Stimulated activated CD4-positive, alpha-beta T cell treated with anti-CD3 and anti-CD28 coated beads, Interleukin-15, amount 100 ng/mL, for 24 hours (primary cell): ENCODE data around the gene PABPC1L.

Experiments used
- DNase-seq: peaks from one replicate; pipeline ENCODE4 v3.0.0-alpha.2; 2020

Gene PABPC1L

DNA sequence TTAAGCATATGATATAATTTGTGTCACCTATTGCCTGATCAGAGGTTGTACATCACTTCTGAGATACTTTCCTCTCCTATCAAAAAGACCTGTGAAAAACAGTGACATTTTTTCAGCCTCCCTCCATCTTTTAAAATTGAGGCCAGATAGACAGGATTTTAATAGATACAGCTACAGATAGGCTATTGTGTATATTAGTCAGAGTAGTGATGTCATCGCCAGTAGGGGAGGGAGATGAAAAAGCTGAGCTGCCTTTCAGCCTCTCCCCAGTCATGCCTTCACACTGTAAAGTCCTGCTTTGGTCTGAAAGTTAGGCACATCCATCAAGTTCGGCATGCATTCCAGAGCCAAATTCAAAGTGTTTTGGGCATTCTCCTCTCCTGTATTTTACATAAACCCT is 7.9 kb upstream of the PABPC1L start:
- no peak for DNase-seq

DNA sequence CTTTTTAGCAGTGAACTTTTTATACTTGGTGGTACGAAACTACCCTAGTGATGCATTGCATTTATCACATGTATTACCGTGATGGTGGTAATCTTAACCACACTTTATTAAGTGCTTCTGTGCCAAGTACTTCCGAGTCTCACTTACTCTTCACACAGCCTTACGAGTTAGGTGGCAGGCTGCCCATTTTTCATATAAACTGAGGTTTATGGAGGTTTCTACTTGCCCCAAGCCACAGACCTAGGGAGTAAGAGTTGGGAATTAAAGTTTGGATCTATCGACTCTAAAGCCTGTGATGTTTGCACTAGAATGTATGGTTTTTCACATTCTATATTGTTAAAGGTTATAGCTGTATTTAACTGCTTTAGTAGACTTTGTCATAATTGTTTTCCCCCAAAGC is 5.5 kb upstream of the PABPC1L start:
- DNase-seq, result no peak

DNA sequence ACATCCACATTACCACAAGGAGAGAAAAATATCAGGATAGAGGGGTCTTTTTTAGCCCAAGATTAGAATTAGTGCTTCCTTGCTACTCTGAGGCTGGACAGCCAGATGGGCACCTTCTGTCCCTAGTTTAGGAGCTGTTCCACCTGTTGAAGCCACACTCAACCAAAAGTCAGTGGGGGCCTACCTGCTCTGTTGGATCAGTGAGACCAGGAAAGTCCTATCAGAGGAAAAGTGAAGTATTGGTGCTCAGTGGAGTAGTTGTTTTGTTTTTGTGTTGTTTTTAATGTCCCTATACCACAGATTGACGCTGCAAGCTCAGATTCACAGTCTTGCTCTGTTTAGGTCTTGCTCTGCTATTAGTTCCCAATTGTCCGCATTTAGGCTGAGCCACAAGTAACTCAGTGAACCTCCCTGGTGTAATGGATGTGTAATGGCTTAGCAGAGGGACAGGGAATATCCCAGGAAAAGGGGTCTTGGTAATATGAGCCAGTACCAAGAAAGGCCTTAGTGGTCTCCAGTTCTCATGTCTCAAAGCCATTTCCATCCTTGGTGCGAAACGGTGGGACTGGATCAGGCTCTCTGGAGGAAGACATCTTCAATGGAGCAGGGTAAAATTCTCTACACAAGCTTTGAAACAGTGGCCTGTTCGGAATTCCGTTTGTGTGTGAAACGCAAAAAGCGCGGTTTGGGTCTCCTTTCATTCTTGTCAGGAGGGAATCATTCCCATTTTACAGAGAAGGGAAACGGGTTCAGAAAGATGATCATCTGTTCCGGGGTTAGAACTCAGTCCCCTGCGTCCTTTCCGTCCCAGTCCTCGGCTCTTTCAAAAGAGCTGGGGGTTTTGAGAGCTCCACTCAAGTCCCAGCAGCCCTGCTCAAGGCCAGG is 631 bp upstream of the PABPC1L start:
- DNase-seq, result no peak

DNA sequence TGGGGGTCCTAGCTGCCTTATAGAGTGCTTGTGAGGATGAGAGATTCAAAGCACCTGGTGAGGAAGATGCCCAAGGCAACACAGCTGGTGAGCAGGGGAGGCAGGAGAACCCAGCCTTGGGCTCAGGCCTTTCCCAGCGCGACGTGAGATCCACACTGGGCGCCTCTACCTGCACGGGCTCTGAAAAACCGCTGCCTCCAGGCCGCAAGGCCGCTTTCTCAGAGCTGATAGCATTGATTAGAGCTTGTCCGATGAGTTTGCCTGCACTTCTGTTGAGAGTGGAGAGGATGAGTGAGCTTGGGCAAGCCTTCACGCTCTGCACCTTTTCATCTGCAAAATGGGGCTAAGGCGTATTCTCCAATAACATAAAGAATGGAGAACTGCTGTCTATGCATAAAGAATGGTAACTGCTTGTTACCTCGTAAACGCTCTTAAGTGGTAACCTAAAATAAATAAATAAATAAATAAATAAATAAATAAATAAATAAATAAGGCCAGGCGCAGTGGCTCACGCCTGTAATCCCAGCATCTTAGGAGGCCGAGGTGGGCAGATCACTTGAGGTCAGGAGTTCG is 916 bp downstream of the PABPC1L start:
- DNase-seq, result no peak

DNA sequence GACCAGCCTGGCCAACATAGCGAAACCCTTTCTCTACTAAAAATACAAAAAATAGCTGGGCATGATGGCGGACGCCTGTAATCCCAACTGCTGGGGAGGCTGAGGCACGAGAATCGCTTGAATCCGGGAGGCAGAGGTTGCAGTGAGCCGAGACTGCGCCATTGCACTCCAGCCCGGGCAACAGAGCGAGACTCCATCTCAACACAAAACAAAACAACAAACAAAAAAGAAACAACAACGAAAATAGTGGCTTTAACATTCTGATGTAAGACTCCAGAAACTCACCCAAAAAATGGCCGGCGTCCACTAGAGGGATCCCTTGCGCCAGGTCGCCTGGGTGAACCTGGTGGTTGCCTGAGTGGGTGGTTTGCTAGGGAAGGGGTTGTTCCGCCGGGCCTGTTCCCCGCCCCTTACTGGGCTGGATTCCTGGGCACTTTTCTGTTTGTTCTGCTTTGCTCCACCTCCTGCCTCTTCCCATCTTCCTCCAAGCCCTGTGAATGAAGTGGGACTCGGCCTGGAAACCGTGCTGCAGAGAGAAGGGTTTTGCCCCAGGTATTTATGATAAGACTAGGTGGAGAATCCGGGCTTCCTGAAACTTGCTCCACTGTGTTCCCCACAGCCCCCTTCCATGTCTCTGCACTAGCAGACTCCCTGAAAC is 1.5 kb downstream of the PABPC1L start:
- DNase-seq, result peak; percentile 73

DNA sequence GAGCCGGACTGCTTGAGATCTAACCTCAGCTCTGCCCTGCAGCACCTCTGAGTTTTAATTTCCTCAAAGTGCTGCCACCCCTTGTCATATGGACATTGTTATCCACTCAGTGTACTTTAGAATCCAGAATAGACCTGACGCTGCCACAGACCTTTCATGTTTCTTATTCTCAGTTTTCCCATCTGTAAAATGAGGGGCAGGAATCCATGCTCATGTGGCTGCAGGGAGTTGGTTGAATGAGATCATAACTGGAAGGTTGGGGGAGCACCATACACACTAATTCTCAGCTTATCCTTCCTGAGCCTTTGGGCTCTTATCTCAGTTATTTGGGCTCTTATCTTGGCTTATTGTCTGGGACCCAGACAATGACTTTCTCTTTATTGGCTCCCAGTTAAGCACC is 2.3 kb downstream of the PABPC1L start:
- no peak for DNase-seq

DNA sequence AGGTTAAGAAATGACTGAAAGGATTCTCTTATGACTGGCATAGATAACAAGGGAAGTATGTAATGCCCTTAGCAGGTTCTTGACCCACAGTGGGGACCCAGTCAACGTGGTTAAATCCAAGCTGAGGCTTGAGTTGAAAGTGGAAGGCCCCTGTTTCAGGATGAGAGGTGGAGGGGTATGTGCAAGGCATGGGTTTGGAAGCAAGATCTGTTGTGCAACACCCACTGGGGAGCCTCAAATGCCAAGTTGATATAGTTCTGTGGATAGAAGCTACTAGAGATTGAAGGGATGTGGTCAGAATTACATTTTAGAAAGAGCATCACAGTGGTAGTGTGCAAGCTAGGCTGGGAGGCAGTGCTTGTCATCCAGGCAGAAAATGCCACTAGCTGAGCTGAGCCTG is 5.1 kb downstream of the PABPC1L start:
- no peak for DNase-seq

DNA sequence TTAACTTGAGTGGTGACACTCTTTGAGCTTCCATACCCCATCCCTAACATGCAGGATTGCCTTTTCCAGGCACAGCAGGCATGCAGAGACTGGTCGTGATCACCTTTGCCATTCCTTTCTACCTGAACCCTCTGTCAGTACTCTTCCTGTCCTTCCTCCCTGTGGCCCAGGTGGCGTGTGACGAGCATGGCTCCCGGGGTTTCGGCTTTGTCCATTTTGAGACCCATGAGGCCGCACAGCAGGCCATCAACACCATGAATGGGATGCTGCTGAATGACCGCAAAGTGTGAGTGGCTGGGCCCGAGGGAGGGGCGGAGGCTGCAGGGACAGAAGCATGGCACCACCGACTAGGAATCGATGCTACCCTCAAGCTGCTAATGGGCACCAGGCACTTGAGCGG is 6.7 kb downstream of the PABPC1L start:
- no peak for DNase-seq

DNA sequence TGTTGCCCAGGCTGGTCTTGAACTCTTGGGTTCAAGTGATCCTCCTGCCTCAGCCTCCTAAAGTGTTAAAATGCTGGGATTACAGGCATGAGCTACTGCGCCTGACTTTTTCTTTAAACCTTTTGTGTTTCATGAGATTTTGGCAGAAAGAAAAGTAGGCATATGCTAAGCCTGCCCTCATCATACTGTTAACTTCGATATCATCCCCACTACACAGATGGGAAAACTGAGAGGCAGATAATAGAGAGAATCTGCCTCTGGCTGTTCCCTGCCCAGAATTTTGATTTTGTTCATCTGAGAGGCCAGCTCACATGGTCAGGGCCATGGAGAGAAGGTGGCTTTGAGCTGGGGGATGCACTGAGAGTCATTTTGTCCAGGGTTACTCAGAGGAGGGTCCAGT is 7.5 kb downstream of the PABPC1L start:
- DNase-seq, result no peak

DNA sequence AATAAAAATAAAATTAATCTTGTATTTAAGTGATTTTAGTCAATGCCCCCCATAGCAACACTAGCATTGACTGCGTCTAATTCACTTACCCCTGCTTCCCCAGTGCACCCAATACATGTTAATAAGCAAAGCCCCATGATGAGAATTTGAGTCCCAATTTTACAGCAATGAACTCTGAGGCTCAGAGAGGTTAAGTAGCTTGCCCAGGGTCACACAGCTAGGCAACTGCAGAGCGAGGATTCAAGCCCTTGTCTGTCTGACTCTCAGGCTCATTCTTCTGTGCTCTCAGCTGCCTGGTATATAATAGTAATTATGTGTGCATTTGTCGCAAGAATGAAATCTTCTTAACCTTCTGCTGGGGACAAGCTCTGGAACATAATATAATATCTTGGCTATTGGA is 8.5 kb downstream of the PABPC1L start:
- DNase-seq, result no peak

DNA sequence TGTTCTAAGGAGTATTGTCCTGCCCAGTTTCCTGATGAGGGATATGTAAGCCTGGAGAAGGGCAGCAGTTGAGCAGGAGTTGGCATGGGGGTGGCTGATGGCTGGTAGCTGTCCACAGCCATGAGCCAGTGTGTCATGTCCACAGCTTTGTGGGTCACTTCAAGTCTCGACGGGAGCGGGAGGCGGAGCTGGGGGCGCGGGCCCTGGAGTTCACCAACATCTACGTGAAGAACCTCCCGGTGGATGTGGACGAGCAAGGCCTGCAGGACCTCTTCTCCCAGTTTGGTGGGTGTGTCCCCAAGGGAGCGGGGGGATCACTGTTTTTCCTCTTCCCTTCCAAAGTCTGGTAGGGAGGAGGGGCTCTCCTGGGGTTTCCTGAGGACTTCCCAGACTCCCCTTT is 8.9 kb downstream of the PABPC1L start:
- DNase-seq, result no peak

DNA sequence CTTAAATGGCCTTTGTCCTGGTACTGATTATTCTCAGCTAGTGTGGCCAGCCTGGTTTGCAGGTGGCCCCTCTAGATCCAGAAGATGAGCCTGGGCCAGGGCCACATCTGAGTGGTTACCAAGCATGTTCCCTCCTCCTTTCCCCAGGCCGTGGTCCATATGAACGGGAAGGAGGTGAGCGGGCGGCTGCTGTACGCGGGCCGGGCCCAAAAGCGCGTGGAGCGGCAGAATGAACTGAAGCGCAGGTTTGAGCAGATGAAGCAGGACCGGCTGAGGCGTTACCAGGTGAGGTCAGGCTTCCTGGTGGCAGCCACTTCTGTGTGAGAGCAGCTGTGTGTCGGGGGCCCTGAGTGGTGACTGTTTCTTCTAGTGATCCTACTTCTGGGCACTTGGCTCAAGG is 11.6 kb downstream of the PABPC1L start:
- DNase-seq, result no peak

DNA sequence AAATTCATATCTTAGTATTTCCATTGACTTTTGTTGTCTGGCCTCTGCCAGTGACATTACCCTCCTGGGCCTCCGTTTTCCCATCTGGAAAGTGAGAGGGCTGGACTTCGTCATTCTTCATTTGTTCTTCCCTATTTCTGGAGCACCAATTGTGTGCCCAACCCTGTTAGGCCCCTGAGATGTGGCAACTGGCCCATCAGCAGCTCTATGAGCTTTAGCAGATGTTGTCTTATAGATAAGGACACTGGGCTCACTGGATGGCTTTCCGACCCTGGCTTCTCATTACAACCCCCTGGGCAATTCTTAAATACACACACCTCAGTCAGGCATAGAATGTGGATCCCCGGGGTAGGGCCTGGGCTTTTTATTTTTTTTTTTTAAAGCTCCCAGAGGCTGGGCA is 14.7 kb downstream of the PABPC1L start:
- DNase-seq, result no peak

DNA sequence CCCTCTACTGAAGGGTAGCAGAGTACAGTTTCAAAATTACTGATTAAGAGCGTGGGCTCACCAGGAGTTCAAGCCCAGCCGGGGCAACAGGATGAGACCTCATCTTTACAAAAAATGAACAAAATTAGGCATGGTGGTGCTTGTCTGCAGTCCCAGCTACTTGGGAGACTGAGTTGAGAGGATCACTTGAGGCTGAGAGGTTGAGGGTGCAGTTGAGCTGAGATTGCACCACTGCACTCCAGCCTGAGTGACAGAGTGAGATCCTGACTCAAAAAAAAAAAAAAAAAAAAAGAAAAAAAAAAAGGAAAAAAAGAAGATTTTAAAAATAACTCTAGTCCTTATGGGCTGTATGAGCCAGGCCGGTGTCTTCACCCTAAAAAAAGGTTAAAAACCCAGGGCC is 18.7 kb downstream of the PABPC1L start:
- DNase-seq, result no peak

DNA sequence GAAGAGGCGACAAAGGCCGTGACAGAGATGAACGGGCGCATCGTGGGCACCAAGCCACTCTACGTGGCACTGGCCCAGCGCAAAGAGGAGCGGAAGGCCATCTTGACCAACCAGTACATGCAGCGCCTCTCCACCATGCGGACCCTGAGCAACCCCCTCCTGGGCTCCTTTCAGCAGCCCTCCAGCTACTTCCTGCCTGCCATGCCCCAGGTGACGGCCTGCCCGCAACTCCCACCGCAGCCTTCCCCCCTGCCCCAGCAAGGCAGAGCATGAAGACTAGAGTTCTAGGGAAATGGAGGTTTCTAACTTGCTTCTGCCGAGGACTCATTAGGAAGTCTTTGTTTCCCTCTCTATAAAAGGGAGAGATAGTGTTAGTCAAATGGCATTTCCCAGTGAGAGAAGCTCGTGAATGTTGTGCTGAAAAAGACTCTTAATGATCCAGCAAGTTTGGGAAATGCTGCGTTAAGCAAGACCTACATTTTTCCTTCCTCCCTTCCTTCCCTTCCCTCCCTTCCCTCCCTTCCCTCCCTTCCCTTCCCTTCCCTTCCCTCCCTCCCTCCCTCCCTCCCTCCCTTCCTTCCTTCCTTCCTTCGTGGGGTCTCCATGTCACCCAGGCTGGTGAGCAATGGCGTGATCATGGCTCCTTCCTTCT is 20.8 kb downstream of the PABPC1L start:
- DNase-seq, result no peak

DNA sequence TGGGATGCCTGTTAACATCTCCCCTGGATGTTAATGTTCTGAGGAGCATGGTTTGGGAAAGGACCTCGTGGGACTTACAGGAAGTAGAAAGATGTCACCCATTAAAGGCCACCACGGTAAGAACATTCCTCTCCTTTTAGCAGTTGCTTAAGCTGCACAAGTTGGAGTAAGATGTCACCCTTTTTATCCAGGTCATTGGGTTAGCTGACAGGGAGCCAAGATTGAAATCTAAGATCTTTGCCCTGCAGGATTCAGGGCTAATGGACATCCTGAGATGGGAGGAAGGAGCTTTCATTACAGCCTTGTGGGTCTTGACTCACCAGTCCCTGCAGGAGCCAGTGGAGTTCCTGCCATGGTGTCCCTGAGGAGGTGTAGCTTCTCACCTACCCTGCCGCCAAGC is 22.1 kb downstream of the PABPC1L start:
- no peak for DNase-seq

DNA sequence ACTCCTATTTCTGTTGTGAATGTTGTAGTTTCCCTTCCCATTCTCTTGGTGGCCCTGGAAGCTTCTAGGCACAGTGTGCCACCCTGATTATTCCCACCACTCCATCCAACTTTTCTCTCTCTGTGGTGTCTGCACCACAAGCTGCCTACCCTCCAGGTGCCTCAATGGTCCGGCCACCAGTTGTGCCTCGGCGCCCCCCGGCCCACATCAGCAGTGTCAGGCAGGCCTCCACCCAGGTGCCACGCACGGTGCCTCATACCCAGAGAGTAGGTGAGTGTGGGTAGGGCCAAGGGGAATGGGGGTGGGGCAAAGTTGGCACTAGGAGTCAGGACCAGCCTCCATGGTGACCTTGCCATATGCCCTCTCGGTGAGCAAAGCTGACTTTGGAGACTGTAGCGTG is 23.1 kb downstream of the PABPC1L start:
- DNase-seq, result no peak

DNA sequence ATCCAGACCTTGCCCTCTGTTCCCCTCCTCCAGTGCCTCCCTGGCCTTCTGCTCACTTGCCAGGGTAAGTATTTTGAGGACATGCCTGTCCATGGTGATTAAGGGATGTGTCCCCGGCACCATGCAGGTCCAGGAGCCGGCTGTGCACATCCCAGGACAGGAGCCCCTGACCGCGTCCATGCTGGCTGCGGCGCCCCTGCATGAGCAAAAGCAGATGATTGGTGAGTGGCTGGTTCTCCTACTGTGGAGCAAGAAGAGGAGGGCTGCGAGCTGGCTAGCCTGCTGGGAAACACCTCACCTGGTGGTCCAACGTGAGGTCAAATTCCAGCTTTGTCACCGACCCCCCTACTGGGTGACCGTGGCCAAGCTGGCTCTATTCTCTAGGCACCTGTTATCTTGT is 26.6 kb downstream of the PABPC1L start:
- no peak for DNase-seq

DNA sequence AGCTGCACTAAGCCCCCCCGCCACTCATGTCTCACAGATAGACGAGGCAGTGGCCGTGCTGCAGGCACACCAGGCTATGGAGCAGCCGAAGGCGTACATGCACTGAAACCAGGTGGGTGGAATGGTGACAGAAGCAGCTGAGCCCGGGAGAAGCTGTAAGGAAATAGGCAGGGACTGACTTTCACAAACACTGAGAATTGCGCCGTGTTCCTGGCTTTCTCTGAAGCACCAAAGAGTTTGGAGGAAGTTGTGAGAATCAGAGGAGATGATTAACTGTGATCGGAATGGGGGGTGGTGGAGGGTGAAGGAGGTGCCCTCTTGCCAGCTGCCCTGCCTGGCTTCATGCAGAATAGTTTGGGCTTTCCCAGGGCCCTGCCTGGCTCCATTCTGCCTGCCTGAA is 28.8 kb downstream of the PABPC1L start:
- DNase-seq, result no peak

DNA sequence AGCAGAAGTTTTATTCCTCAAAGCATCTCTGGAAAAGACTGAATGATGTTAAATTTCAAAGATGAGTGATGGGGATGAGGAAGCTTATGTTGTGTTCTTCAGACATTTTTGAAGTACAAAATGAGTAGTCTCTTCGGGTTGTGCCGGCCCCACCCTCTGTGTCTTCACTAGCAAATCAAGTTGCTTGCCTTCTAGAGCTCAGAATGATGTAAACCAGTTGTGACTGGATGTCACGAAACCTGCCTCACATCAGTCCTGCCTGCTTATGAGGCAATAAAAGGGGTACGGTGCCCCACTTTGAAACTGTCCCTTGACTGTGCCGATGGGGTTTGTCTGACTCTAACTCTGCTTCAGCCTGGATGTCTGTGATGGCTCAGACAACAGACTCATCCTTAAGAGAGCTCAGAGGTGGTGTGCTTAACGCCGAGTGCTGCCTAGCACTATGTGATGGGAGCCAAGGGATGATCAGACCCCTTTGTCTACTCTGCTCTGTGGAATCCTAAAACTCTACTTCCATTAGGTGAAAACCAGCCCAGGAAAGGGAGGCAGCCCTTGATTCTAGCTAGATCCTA is 31.3 kb downstream of the PABPC1L start:
- DNase-seq, result no peak

DNA sequence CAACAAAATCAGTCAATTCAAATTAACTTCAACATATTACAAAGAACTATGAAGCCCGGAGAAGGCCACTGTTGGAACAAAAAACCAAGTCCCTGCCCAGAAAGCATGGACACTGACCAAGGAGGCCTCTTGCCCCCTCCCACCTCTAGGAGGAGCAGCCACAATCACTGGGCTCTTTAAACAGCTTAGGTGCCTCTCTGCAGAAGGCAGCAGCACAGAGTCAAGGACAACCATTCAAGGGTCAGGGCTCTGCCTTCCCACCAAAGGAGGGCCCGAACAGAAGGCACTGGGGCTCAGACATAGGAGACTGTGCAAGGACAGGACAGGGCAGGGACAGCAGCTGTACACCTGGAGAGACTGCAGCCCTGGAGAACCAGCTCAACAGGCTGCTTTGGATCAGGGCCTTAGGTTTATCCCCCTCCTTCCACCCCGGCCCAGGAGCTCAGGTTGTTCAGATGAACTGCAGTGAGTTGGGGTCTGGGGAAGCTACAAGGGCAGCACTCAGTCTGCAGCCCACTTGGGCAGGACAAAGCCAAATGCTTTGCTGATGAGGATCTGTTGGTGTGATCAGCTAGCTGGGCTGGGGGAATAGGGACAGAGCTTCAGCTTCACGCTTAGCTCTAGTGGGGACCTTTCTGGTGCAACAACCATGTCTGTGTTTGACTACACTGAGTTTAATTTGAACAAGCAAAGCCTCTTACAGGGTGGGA is 32.6 kb downstream of the PABPC1L start:
- DNase-seq, result no peak

DNA sequence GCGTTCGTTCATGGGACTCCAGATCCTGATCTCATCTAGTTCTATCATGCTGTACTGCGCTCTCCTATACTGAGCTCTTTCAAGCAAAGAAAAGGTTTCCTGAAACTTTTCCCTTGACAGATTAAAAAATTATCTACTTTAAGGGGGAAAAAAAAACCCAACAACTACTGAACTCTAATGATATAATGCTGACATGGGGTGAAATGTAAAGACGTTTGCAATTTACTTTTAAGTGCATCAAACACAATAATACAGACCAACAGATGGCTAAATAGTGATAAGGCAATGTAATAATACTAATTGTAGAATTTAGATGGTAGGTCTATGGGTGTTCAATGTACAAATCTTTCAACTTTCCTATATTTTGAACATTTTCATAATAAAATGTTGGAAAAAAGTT is 34.0 kb downstream of the PABPC1L start:
- DNase-seq, result no peak

DNA sequence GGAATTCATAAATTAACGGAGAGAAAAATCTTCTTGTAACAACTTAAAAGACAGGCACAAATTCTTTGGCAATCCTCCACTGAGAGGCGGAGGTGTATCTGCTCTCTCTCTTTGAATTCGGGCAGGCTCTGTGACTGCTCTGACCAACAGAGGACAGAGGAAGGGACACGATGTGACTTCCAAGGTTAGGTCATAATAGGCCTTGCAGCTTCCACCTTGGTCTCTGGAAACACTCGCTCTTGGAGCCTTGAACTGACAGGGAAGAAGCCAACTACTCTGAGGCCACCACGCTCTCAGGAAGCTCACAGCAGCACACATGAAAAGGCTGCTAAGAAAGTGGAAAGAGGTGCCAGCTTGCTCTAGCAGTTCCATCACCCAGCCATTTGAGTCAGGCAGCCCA is 35.4 kb downstream of the PABPC1L start:
- no peak for DNase-seq
